Testis (tissue), 3 donors: ENCODE data around the gene RARA. TPM values are rescaled to one million over a fixed set of nuclear protein-coding genes. Genes with fewer than 3 reads are reported as not detected.

Source experiments
- DNase-seq: peaks from one replicate; pipeline ENCODE4 v3.0.0-alpha.2; 2019
- H3K27ac ChIP-seq, 2 donors: fragments of 200-600 bp; sonication (generic); one replicate each; pipeline ENCODE4 v1.5.1; 2019
- H3K27me3 ChIP-seq: fragments of 200-600 bp; sonication (generic); one replicate; pipeline ENCODE4 v1.5.1; 2019
- H3K36me3 ChIP-seq: fragments of 200-600 bp; sonication (generic); one replicate; pipeline ENCODE4 v1.5.1; 2017; ENCODE audit warnings: low read depth; ENCODE audit errors: missing control alignments
- H3K4me1 ChIP-seq: fragments of 200-600 bp; sonication (generic); one replicate; pipeline ENCODE4 v1.5.1; 2019
- H3K4me3 ChIP-seq, 2 donors: fragments of 200-600 bp; sonication (generic); one replicate each; pipeline ENCODE4 v1.5.1; 2017 to 2019
- H3K9me3 ChIP-seq: fragments of 200-600 bp; sonication (generic); one replicate; pipeline ENCODE4 v1.5.1; 2017
- POLR2A ChIP-seq: fragments of 450-650 bp; IDR thresholded peaks from one replicate; pipeline ENCODE4 v1.6.1; 2017; ENCODE audit warnings: antibody characterized with exemption, mild to moderate bottlenecking, moderate library complexity
- WGBS, 2 donors: methylation state at CpG; one replicate each; pipeline ENCODE4 v1.1.5; 2018; 5-methylcytosine and 5-hydroxymethylcytosine counted together
- intact Hi-C: fragments of 100-400 bp; cut with DNase I; formaldehyde crosslinking; loops from one replicate; pipeline ENCODE4 v1.15.1; 2023; ENCODE audit warnings: low total_unique reads
- polyA plus RNA-seq: library from polyadenylated mRNA; stranded (reverse); fragments of 350-450 nt; fragmentation: Illumina TruSeq; extraction: RNeasy Lipid Tissue Mini Kit (QIAGEN cat#74804); gene quantifications from one replicate; pipeline ENCODE4 v1.2.3, GENCODE V29; 2014; ENCODE audit warnings: low read depth, low replicate concordance; ENCODE audit not compliant: insufficient read depth
- total RNA-seq, 2 donors: library from RNA; depleted of rRNA; stranded (reverse); fragments of >200 nt; gene quantifications; one replicate each; pipeline ENCODE4 v1.2.3, GENCODE V29; 2016
- TF ChIP-seq, protein P1 (sequence below), 3 experiments: fragments of 450-650 bp in 2 of 3; fragments of 200-600 bp in 1 of 3; sonication (generic) in 1 of 3; IDR thresholded peaks; one replicate each; pipeline ENCODE4 v1.5.1; 2016 to 2019; ENCODE audit warnings: antibody characterized with exemption in 3 of 3, mild to moderate bottlenecking in 2 of 3, moderate library complexity in 1 of 3

The RARA gene
- total and polyA plus RNA-seq, 3 donors from 2014 or later: 49.8 to 66.0 (median 65.5) TPM

DNA sequence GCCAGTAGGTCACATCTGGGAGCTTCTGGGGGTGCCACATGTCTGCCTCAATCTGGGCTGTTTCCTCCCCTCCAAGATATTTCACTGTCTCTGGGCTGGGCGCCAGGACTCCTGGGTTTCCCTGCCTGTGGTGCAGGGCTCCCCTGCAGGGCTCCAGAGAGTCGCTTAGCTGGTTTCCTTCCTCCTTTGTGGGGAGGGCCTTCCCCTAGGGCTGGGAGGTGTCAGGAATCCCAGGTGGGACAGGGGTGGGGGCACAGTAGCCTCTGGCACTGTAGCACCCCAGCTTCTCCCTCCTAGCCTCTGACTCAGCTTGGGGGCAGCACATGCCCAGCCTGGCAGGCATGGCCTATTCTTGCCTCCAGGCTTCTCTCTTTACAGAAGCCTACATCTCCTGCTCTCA lies 2.6 kb downstream of the RARA start:
- WGBS, 2 donors: 48 to 53% methylated on average over 2 of the region's 2 CpGs
- Histone ChIP-seq H3K27ac (peak overlapping the region in 1 of 2 donors; percentile 39), H3K27me3 (no peaks in the 10 kb centered on the region), H3K9me3 (no peaks in the 10 kb centered on the region), H3K4me1 (peaks cover 71% of the 10 kb centered on the region), H3K36me3 (no peaks in the 10 kb centered on the region), H3K4me3 (no peak overlapping the region)
- intact Hi-C loops: no loop called here
- TF ChIP-seq, protein P1, sequence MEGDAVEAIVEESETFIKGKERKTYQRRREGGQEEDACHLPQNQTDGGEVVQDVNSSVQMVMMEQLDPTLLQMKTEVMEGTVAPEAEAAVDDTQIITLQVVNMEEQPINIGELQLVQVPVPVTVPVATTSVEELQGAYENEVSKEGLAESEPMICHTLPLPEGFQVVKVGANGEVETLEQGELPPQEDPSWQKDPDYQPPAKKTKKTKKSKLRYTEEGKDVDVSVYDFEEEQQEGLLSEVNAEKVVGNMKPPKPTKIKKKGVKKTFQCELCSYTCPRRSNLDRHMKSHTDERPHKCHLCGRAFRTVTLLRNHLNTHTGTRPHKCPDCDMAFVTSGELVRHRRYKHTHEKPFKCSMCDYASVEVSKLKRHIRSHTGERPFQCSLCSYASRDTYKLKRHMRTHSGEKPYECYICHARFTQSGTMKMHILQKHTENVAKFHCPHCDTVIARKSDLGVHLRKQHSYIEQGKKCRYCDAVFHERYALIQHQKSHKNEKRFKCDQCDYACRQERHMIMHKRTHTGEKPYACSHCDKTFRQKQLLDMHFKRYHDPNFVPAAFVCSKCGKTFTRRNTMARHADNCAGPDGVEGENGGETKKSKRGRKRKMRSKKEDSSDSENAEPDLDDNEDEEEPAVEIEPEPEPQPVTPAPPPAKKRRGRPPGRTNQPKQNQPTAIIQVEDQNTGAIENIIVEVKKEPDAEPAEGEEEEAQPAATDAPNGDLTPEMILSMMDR (IDR thresholded peaks at IDR 0.05): no peak
- TF ChIP-seq POLR2A: no peak
- DNase-seq: no peak

DNA sequence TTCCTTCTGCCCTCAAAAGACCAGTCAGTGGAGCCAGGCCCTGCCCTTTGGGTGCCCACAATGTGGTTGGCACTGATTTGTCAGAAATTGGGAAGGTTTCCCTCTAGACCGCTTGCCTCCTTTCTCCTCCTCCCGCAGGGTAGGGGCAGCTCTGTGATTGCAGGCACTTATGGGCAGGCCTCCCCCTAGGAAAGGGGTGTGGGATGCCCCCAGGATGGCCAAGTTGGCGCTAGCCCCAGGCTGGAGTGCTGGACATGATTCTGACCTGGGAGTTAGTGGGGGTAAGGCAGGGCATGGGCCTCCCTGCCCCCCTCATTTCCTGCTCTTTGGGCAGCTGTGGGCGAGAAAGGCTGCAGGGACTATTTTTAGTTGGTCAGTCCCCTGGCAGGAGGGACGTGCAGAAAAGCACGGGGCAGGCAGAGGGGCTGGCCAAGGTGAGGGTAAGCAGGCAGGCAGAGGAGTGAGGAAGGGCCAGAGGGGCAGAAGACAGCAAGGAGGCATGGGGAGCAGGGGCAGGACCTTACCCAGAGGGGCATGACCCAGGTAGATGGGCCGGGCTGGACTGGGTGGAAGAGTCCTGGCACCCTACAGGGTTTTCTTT lies 3.3 kb downstream of the RARA start:
- Histone ChIP-seq H3K27me3 (no peaks in the 10 kb centered on the region), H3K9me3 (no peaks in the 10 kb centered on the region), H3K4me1 (peaks cover 71% of the 10 kb centered on the region), H3K36me3 (no peaks in the 10 kb centered on the region), H3K4me3 (no peak overlapping the region), H3K27ac (no peak overlapping the region)
- WGBS, 2 donors: 50 to 53% methylated on average over 6 to 7 of the region's 7 CpGs
- DNase-seq: no peak
- no peak for TF ChIP-seq POLR2A
- TF ChIP-seq, protein P1 (IDR thresholded peaks at IDR 0.05): no peak
- intact Hi-C loops: no loop called here

DNA sequence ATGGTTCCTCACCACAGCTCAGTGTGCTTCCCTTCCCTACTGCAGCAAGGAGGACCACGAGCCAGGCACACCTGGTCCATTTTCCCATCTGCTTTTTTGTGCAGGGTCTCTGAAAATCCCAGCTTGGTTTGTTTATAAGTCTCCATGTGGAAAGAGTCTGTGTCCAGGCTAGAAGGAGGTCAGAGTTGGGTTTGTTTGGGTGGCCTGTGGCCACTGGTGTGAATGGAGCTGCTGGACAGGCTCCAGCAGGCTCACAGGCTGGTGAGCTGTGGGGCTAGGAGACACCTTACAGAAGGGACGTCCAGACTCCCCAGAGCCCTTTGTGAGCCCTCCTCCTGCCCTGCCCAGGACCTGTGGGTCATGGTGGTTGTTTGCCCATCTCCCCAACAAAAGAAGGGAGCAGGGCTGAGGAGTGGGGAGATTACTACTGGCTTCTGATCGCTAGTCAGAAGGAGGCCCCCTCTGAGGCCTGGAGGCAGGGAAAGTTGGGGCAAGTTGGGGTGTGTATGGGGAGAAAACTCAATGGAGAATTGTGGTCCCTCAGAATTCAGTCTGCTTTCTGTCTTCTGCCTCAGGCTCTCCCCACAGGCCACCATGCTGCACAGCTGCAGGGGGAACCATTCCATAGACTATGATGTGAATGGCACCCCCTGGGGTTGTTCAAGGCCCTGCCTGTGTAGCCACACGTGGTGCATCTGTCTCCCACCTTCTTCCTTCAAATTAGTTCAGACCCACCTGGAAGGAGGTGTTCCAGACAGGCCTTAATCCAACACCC lies 4.1 kb downstream of the RARA start:
- H3K4me3 ChIP-seq: no peak overlapping the region
- no peaks in the 10 kb centered on the region for H3K36me3 ChIP-seq
- intact Hi-C loops: no loop called here
- H3K4me1 ChIP-seq: peaks cover 70% of the 10 kb centered on the region
- H3K27ac ChIP-seq: no peak overlapping the region
- no peaks in the 10 kb centered on the region for H3K27me3 ChIP-seq
- 60 to 84% methylated on average over 3 to 4 of the region's 4 CpGs for WGBS, 2 donors
- no peak for TF ChIP-seq POLR2A
- TF ChIP-seq, protein P1 (IDR thresholded peaks at IDR 0.05): no peak
- DNase-seq: no peak
- no peaks in the 10 kb centered on the region for H3K9me3 ChIP-seq

DNA sequence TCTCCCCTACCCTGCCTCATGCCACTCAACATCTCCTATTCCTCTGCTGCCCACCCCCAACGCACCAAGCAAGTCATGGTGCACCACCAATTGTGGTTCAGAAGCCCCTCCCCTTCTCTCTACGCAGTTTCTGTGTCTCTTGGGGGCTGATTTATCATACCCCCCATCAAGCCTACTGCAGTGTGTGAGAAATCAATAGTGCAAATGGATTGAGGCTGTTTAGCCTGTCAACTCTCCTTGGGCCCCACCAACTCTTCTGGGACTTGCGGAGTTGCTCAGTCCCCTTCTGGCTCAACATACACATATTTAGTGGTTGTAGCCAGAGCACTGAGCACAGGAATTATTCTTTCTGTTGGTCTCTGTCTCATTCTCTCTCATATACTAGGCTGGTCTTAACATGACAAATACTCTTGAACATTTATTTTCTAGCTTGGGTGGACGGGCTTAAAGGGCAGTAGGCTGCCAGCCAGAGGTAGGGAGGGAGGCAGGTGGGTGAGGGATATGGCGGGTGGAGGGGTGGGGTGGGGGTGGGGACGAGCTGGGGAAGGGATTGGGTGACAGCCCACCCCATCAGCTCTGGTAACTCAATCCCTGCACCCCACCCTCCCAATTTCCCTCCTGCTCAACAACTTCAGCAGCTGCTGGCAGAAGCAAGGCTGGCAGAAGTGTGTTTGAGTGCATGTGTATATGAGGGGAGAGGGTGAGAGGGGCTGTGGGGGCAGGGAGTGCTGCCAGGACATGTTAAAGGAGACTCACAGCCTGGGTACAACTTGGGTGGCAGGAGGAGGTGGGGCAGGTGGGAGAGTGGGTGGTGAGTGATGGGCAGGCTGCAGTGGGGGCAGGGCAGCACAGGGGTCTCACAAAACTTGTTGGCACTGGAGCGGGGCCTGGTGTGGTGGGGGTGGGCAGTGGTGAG lies 4.9 kb downstream of the RARA start:
- 82 to 88% methylated on average over 6 to 7 of the region's 7 CpGs for WGBS, 2 donors
- intact Hi-C loops: no loop called here
- no peak for TF ChIP-seq POLR2A
- TF ChIP-seq, protein P1 (IDR thresholded peaks at IDR 0.05): no peak
- H3K4me3 ChIP-seq: no peak overlapping the region
- no peaks in the 10 kb centered on the region for H3K9me3 ChIP-seq
- no peak overlapping the region for H3K27ac ChIP-seq
- H3K27me3 ChIP-seq: no peaks in the 10 kb centered on the region
- H3K4me1 ChIP-seq: peaks cover 61% of the 10 kb centered on the region
- no peaks in the 10 kb centered on the region for H3K36me3 ChIP-seq
- DNase-seq: no peak
